Colon (tissue), 2 donors: ENCODE results near the gene PRAMEF17.
"Not testable (repeated sequence)": the region's sequence is repeated elsewhere in the genome, so short reads cannot be mapped to it uniquely, and the experiment has no call there.

ENCODE experiments used
- FAIRE-seq: peaks from 2 replicates; lab custom pipeline; 2012; peaks lifted over from hg19 to GRCh38; lab: Jason Lieb, UNC
- donor health status: control.
- donor health status: control.

PRAMEF17 gene, protein sequence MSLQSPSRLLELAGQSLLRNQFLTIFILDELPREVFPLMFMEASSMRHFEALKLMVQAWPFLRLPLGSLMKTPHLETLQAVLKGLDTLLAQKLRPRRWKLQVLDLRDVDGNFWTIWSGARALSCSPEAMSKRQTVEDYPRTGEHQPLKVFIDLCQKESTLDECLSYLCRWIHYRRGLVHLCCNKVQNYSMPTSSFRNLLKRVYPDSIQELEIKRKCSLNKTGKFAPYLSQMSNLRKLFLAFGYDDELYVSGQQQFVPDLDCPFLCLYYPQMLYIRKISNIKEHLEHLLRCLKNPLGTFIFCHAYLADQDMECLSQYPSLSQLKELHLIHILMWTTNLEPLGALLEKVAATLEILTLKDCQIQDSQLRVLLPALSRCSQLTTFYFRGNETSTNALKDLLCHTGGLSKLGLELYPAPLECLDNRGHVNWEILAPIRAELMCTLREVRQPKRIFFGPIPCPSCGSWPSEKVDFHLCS

DNA sequence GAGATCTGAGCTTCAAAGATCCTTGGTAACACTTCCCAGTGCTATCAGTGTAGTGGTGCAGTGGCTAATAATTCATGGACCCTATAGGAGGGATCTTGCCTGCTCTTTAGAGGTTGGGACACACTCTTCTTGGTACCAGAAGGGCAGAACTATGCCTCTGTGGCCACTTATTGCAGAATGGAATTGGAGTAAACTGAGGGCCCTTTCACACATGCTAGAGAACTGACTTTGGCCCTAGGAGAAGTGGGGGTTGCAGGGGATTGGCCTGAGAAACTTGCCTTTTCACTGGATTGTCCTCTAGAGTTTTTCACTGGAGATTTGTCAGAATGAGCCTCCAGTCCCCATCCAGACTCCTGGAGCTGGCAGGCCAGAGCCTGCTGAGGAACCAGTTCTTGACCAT, at the start of gene PRAMEF17:
Gene PRAMEF17 (plus strand): TSS at position 301 of the 400 bp plus-strand sequence. CDS start 26 bp downstream, at position 327.
- FAIRE-seq = not testable (repeated sequence)

DNA sequence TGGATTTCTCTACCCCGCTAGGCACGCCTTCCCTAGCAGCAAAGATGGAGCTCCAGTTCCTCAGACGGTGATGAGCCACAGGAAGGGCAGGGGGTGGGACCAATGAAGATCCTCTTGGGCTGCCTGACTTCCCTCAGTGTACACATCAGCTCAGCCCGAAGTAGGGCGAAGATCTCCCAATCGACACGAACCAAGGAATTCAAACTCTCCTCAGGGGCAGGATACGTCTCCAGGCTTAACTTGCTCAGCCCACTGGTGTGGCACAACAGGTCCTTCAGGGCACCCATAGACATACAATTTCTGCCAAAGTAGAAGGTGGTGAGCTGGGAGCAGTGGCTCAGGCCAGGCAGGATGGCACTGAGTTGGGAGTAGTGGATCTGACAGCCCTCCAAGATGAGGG, 46.9 kb upstream of the PRAMEF17 start:
- FAIRE-seq = not testable (repeated sequence)

DNA sequence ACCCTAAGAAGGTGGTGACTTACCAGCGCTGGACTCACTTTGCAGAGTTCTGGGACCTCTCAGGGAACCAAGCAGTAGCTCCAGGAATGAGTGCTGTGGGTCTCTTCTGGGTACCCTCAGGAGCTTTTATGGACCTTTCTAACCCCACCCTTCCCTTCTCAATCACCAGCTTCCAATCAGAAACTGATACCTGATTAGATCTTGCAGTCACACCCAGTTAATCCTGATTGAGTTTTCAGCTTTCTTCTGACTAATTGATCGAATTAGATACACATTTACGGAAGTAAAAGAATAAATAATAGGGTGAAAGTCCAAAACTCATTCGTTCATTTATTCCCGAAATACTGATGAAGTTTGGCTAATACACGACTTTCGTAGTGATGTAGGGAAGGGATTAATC, 42.4 kb upstream of the PRAMEF17 start, which contains the start of gene PRAMEF14:
Gene PRAMEF14 (minus strand): TSS at position 101 of the 400 bp plus-strand sequence. CDS start 1,820 bp downstream, outside the sequence.
- FAIRE-seq = not testable (repeated sequence)

DNA sequence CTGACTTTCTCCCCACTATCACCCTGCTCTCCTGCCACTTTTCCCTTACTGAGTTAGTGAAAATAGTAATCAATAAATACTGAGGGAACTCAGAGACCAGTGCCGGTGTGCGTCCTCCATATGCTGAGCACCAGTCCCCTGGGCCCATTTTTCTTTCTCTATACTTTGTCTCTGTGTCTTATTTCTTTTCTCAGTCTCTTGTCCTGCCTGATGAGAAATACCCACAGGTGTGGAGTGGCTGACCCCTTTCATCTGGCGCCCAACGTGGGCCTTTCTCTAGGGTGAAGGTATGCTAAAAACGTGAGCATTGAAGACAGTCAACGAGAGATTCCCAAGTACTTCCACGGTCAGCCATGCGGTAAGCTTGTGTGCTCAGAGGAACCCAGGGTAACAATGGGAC, 36.0 kb upstream of the PRAMEF17 start:
- FAIRE-seq = not testable (repeated sequence)

DNA sequence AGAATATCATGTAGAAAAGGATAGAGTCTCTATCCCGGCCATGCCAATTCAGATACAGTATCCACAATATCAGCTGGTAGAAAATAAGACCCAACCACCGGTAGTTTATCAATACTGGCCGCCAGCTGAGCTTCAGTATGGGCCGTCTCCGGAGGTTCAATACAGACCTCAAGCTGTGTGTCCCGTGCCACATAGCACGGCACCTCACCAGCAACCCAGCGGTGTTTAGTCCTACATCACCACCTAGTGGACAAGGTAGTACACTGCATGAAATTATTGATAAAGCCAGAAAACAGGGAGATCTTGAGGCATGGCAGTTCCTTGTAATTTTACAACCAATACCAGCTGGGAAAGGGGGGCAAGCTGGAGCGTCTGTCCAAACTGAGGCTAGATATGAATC, 35.0 kb upstream of the PRAMEF17 start:
- FAIRE-seq = not testable (repeated sequence)

DNA sequence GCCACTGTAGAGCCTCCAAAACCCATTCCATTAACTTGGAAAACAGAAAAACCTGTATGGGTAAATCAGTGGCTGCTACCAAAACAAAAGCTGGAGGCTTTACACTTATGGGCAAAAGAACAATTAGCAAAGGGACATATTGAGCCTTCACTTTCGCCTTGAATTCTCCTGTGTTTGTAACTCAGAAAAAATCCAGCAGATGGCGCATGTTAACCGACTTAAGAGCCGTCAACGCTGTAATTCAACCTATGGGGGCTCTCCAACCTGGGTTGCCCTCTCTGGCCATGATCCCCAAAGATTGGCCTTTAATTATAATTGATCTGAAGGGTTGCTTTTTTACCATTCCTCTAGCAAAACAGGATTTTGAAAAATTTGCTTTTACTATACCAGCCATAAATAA, 32.7 kb upstream of the PRAMEF17 start:
- FAIRE-seq = not testable (repeated sequence)

DNA sequence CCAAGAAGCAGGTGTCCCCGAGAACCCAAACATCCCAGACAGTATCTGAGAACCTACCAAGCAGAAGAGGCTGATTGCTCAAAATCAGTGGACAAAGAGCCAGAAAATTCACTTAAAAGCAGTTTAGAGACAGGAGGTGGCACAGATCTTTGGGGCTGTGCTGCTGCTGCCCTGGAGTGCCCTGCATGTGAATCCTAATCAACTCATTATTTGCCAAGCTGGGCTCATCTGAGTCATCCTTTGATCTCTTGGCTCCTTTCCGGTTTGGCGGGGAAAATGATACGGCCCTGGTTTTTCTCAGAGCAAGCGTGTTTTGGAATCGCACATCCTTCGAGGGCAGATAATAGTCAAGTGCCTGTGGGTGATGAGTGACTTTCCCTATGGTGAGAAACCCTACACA, 27.1 kb upstream of the PRAMEF17 start:
- FAIRE-seq = not testable (repeated sequence)

DNA sequence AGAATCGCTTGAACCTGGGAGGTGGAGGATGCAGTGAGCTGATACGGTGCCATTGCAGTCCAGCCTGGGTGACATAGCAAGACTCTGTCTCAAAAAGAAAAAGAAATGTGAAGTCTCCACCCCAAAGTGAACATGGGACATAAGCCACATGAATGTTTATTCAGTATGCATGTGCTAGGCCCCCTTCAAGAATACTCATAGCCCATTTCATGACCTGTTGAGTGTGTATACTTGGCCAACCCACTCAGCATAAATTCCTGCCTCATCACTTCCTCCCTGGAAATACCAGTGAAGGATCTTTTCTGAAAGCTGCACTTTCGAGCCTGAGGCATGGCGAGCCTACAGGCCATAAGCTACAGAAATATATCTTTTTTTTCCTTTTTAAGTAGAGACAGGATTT, 24.5 kb upstream of the PRAMEF17 start:
- FAIRE-seq = not testable (repeated sequence)

DNA sequence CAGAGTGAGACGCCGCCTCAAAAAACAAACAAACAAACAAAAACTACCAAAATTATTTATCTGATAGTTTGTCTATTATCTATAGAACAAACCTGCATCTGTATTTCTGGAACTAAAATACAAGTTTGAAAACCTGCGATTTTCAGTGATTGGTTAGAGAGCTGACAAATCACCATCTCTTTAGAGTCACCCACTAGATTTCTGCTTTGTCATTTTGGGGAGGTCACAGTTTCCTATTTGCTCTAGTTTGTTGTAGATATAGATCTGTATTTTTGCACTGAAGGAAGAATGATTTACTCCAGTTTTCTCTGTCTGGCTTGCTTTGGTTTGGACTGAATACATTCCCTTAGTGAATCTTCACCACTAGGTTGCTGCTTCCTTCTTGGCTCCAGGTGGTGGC, 22.9 kb upstream of the PRAMEF17 start:
- not testable (repeated sequence) for FAIRE-seq

DNA sequence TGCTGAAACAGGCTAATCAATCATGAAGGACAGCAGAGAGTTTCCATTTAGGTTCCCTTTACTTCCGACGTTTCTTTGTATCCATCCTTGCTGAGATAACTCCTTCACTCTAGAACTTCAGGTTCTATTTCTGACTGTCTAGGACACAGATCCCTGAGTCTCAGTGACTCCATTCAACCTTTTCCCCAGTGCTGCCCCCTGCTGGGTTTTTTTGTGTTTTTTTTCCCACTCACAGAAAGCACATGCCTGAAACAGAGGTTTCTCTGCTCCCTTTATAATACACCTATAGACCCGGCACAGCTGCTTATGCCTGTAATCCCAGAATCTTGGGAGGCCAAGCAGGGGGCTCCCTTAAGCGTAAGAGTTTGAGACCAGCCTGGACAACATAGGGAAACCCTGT, 20.9 kb upstream of the PRAMEF17 start:
- FAIRE-seq = not testable (repeated sequence)

DNA sequence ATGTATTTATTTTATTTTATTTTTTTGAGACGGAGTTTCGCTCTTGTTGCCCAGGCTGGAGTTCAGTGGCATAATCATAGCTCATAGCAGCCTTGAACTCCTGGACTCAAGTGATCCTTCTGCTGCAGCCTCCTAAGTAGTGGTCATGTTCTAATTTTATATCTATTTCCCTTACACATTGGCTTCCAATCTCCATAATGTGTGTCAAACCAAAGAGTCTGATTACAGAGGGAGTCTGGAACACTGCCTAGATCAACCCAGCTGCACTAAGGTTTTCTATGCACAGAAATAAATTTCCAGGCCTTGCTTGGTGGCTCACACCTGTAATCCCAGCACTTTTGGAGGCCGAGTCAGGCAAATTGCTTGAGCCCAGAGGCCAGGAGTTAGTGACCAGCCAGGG, 10.4 kb upstream of the PRAMEF17 start:
- FAIRE-seq = not testable (repeated sequence)

DNA sequence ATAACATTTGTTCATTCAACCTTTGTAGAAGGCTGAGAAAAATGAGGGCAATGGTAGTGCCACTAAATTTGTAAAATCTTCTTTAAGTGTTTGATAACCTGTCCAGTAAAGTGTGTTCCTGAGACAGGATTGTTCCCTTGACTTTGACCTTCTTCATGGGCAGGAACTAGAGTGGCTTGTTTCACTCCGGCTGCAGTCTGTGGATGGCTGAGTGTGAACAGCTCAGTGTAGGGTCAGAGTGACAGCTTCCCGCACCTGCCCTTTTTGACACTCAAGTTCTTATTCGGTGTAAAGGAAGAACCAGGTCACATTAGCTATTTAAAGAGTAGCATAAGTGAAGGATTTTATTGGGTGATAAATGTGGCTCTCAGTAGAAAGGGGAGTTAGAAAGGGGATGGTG, 9.1 kb upstream of the PRAMEF17 start:
- not testable (repeated sequence) for FAIRE-seq

DNA sequence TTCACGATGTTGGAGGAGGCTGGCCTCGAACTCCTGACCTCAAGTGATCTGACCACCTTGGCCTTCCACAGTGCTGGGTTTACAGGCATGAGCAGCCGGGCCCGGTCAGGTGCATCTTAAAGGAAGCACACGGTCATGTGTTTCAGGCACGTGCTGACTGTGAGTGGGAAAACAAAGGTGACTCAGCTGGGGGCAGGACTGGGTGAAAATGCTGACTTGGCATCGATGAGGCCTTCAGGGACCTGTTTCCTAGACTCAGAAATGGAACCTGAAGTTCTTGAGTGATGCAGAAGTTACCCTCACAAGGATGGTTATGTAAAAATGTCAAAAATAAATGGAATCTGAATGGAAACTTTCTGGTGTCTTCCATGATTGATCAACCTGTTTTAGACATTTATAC, 3.6 kb downstream of the PRAMEF17 start:
- FAIRE-seq = not testable (repeated sequence)

DNA sequence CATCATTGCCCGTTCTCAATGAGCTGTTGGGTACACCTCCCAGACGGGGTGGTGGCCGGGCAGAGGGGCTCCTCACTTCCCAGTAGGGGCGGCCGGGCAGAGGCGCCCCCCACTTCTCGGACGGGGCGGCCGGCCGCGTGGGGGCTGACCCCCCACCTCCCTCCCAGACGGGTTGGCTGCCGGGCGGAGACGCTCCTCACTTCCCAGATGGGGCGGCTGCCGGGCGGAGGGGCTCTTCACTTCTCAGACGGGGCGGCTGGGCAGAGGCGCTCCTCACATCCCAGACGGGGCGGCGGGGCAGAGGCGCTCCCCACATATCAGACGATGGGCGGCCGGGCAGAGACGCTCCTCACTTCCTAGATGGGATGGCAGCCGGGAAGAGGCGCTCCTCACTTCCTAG, 5.3 kb downstream of the PRAMEF17 start:
- FAIRE-seq = not testable (repeated sequence)

DNA sequence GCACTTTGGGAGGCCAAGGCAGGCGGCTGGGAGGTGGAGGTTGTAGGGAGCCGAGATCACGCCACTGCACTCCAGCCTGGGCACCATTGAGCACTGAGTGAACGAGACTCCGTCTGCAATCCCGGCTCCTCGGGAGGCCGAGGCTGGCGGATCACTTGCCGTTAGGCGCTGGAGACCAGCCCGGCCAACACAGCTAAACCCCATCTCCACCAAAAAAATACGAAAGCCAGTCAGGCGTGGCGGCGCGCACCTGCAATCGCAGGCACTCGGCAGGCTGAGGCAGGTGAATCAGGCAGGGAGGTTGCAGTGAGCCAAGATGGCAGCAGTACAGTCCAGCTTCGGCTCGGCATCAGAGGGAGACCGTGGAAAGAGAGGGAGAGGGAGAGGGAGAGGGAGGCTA, 5.9 kb downstream of the PRAMEF17 start:
- FAIRE-seq = not testable (repeated sequence)

DNA sequence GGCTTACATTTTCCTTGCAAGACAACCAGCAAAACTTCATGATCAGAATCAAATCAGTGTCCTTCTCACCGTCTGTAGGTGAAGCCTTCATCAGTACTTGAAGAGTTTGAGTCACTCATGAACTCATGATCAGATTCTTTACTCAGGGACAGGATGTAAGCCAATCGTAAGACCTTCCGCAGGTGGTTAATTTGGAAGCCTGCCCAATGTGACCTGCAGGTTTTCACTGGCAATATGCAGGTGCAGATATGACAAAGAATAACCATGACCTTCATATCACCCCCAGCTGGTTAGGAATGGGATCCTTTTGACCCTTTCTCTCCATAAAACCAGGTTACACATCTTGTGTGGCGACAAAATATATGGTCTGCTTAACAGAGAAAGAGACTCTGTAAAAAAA, 18.4 kb downstream of the PRAMEF17 start:
- no peak for FAIRE-seq

DNA sequence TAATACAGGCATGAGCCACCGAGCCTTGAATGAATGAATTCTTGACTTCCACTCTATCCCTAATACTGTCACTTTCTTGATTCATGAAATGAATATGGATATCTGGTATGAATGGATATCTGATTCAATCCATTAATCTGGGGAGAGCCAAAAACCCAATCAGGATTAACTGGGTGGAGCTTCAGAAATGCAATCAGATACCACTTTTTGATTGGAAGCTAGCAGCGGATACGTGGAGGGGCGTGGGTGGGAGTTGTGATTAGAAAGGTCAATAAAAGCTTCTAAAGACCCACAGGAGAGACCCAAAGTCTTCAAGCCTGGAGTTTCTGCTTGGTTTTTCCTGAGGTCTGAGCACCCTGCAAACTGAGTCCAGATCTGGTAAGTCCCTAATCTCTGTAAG, 20.7 kb downstream of the PRAMEF17 start, which contains the start of gene PRAMEF20:
Gene PRAMEF20 (plus strand): TSS at position 301 of the 400 bp plus-strand sequence. CDS start 5,905 bp downstream, outside the sequence.
- FAIRE-seq = not testable (repeated sequence)

DNA sequence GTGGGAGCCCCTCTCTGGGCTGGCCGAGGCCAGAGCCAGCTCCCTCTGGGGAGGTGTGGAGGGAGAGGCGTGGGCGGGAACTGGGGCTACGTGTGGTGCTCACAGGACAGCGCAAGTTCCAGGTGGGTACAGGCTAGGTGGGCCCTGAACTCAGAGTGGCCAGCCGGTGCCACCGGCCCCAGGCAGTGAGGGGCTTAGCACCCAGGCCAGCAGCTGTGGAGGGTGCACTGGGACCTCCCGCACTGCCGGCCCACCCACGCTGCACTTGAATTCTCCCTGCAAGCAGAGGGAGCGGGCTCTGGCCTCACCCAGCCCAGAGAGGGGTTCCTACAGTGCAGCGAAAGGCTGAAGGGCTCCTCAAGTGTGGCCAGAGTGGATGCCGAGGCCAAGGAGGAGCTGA, 41.1 kb downstream of the PRAMEF17 start:
- no peak for FAIRE-seq

DNA sequence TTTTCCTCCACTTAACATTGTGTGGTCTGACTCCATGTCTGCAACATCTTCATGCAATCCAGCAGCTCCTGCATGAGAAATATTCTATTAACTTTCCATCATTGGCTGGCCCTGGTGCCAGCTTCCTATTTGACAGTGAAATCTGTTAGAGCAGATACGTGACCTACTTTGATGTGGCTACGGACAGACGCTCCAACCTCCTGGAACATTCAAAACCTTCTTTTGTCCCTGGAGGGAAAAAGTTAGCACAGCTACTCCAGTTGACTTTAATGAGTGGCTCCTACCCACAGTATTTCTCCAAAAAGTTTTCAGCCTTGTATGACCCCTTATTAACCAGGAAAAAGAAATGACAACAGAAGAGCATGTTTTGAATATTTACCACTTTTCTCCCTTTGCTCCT, 42.8 kb downstream of the PRAMEF17 start:
- no peak for FAIRE-seq

DNA sequence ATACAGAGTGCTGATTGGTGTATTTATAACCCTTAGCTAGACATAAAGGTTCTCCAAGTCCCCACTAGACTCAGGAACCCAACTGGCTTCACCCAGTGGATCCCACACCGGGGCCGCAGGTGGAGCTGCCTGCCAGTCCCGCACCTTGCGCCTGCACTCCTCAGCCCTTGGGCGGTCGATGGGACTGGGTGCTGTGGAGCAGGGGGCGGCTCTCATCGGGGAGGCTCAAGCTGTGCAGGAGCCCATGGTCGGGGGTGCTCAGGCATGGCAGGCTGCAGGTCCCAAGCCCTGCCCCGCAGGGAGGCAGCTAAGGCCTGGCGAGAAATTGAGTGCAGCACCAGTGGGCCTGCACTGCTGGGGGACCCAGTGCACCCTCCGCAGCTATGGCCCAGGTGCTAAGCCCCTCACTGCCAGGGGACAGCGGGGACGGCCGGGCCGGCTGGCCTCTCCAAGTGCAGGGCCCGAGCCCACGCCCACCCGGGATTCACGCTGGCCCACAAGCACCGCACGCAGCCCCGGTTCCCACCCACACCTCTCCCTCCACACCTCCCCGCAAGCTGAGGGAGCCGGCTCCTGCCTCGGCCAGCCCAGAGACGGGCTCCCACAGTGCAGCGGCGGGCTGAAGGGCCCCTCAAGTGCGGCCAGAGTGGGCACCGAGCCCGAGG, 44.4 kb downstream of the PRAMEF17 start:
- FAIRE-seq = not testable (repeated sequence)

DNA sequence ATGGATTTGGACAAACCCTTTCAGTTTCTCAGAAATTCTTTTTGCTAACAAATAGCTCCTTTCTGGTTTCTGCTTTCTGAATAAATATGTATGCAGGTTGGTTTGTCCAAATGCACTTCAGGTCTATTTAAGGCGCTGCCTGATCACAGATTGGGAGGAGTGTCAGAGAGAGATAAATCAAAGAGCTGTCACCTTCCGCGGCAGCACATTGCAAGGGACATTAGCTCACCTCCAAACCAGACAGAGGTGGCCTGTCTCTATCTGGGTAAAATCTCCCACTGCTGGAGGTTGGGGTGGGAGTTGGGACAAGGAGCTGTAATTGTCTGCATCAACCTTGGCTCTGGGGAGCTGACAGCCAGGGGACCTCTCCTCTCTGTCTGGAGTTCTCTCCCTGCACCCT, 46.0 kb downstream of the PRAMEF17 start:
- no peak for FAIRE-seq

DNA sequence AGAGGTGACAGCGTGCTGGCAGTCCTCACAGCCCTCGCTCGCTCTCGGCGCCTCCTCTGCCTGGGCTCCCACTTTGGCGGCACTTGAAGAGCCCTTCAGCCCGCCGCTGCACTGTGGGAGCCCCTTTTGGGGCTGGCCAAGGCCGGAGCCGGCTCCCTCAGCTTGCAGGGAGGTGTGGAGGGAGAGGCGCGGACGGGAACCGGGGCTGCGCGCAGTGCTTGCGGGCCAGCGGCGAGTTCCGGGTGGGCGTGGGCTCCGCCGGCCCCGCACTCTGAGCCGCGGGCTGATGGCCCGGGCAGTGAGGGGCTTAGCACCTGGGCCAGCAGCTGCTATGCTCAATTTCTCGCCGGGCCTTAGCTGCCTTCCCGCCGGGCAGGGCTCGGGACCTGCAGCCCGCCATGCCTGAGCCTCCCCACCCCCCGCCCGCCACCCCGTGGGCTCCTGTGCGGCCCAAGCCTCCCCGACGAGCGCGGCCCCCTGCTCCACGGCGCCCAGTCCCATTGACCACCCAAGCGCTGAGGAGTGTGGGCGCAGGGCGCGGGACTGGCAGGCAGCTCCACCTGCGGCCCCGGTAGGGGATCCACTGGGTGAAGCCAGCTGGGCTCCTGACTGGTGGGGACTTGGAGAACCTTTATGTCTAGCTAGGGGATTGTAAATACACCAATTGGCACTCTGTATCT, 49.8 kb downstream of the PRAMEF17 start:
- FAIRE-seq = not testable (repeated sequence)
